SK-N-SH treated with all-trans-retinoic acid at 6 μM for 48 hours (cell line): ENCODE results near the gene SNTB2.

Source experiments
- BACH2 ChIP-seq: fragments of 250-450 bp; sonication (Bioruptor Pico); IDR thresholded peaks from 2 replicates; pipeline ENCODE4 v1.9.0; 2021; ENCODE audit warnings: mild to moderate bottlenecking, borderline replicate concordance
- ZFP3 ChIP-seq: fragments of 250-450 bp; sonication (Bioruptor Pico); IDR thresholded peaks from 2 replicates; pipeline ENCODE4 v1.5.0; 2020; ENCODE audit warnings: mild to moderate bottlenecking, moderate library complexity

DNA sequence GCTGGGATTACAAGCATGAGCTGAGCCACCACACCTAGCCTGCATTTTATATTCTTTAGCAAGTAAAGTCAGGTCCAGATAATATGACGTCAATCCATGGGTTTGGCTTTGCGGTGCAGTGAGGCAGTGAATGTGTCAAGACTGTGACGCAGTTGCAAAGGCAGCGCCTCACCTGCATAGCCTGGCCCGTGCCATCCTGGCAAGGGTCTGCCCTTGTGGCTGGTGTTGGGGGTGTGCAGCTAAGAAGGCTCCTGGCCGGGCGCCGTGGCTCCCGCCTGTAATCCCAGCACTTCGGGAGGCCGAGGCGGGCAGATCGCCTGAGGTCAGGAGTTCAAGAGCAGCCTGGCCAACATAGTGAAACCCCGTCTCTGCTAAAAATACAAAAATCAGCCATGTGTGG is 136.5 kb downstream of the SNTB2 start:
- TF ChIP-seq ZFP3 (CRISPR knock-in tag): no peak
- no peak for TF ChIP-seq BACH2
